NCI-H187 treated with DMSO at 0.1 percent for 48 hours (cell line): ENCODE results near the gene MTMR2.
A peak's percentile ranks its signal among the peaks of the same experiment; 100 is the strongest.
"Not testable (repeated sequence)": the region's sequence is repeated elsewhere in the genome, so short reads cannot be mapped to it uniquely, and the experiment has no call there.

ENCODE experiments used
- DNase-seq: peaks from one replicate; lab custom pipeline; 2025; lab: John Stamatoyannopoulos, UW

MTMR2 gene

GRCh38 chr11:95884802-95885201, 39.1 kb downstream of the MTMR2 start:
- DNase-seq = no peak

- DNase-seq = no peak
These were observed 39.5 kb downstream of the MTMR2 start for GRCh38 chr11:95884376-95884775.

- DNase-seq = no peak
These were observed 40.5 kb downstream of the MTMR2 start for GRCh38 chr11:95883381-95883780.

DNA sequence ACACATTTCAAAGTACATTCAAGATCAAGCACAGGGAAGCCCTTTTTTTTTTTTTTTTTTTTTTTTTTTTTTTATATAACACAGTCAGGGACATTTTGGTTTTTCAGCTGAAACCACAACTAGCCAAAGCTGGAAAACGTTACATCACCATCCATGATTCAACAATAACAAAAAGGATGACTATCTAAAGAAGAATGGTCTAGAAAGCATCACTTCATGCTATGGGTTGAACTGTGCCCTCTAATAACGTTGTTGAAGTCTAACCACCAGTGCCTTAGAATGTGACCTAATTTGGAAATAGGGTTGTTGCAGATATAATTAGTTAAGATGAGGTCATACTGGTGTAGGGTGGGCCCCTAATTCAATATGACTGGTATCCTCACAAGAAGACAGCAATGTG, 46.6 kb downstream of the MTMR2 start:
- DNase-seq = no peak

GRCh38 chr11:95870877-95871276, 53.0 kb downstream of the MTMR2 start:
- not testable (repeated sequence) for DNase-seq

GRCh38 chr11:95867105-95867504, 56.8 kb downstream of the MTMR2 start:
- no peak for DNase-seq

GRCh38 chr11:95863486-95864140, 60.3 kb downstream of the MTMR2 start:
- no peak for DNase-seq

DNA sequence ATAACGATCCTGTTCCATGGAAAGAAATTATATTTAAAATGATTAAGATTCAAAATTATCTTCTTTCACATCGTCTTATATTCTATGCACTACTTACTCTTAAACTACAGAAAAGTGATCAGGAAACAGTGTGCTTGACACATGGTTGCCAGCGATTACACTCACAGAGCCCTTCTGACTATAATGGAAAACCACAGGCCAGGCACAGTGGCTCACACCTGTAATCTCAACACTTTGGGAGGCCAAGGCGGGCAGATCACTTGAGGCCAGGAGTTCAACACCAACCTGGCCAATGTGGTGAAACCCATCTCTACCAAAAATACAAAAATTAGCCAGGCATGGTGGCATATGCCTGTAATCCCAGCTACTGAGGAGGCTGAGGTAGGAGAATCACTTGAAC, 63.9 kb downstream of the MTMR2 start:
- DNase-seq = not testable (repeated sequence)

DNA sequence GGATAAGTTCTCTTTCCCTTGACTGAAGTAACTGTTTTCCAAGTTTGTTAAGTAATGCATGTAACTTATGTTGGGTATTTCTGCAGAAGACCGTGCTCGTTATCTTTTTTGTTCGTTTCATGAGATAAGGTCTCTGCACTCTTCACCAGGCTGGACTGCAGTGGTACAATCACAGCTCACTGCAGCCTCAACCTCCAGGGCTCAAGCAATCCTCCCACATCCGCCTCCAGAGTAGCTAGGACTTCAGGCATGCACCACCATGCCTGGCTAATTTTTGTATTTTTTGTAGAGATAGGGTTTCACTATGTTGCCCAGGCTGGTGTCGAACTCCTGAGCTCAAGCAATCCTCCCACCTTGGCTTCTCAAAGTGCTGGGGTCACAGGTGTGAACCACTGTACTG, 69.5 kb downstream of the MTMR2 start:
- not testable (repeated sequence) for DNase-seq

GRCh38 chr11:95853862-95854261, 70.0 kb downstream of the MTMR2 start:
- DNase-seq = no peak

DNA sequence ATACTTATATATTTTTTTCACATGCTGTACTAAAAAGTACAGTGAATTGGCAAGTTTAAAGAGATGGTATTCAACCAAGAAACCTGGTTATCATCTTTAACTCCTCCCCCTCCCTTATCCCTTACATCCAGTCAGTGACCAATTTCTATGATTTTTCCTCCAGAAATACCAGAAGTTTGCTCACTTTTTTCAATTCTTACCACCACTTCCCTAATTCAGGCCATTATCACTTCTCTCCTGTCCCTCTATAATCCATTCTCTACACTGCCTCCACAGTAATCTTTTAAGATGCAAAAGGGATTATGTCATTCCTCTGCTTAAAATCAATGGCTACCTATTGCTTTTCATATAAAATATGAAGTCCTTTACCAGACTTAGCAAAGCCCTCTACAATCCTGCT, 70.8 kb downstream of the MTMR2 start:
- no peak for DNase-seq

GRCh38 chr11:95850137-95850536, 73.8 kb downstream of the MTMR2 start:
- DNase-seq = no peak

- no peak for DNase-seq
These were observed 74.7 kb downstream of the MTMR2 start for GRCh38 chr11:95849087-95849825.

GRCh38 chr11:95845167-95845566, 78.7 kb downstream of the MTMR2 start:
- no peak for DNase-seq

- peak; percentile 4 for DNase-seq
These were observed 88.0 kb downstream of the MTMR2 start for GRCh38 chr11:95835768-95836488.

DNA sequence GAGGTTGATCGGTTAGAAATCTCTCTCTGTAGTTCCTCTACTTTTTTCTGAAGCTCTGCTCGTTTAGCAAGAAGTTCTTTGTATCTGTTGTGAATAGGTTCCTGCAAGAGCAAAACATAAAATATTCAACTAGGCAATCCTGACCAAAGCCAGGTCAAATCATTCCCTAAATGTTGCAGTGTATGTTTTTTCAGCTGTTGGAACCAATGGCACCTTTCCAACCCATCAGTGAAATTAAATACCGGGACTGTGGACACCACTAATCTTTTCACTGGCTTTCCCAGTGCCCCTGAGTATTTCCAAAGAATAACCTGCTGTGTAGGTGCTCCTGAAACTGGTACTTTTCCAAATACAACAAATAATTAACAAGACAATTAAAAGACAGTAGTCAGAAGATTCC, 88.6 kb downstream of the MTMR2 start:
- DNase-seq = no peak

DNA sequence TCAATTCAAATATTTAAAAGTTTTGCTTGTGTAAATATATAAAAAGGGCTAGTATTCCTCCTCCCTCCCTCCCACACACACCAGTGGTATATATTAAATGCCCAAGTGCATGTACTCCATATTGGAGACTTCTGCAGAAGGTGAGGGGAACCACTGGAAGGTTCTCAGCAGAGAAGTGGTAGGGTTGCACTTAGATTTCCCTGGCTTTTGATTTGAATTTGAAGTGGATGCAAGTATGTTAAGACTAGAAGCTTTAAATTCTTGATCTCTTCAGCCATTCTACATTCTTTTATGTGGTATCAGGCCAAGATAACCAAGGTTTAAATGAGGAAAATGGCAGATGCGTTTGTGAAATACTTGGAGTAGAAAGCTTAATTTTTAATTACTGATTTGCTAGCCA, 90.5 kb downstream of the MTMR2 start:
- no peak for DNase-seq

DNA sequence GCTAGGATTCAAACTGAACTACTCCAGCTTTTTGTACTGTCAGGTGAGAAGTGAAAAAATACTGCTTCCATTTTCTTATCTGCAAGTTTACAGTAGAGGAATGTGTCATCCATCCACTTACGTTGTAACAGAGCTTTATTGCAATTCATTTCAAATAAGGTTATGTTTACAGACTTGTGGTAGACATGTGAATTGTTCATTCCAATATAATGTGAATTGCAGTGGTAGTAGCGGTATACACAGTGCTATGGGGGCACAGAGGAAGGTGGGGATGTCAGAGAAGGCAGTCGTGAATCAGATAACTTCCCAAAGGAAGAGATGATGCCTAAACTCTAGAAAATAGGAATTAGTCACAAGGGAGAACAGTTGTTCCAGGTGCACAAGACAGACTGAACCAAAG, 91.1 kb downstream of the MTMR2 start:
- no peak for DNase-seq

GRCh38 chr11:95831198-95831883, 92.6 kb downstream of the MTMR2 start:
- no peak for DNase-seq

DNA sequence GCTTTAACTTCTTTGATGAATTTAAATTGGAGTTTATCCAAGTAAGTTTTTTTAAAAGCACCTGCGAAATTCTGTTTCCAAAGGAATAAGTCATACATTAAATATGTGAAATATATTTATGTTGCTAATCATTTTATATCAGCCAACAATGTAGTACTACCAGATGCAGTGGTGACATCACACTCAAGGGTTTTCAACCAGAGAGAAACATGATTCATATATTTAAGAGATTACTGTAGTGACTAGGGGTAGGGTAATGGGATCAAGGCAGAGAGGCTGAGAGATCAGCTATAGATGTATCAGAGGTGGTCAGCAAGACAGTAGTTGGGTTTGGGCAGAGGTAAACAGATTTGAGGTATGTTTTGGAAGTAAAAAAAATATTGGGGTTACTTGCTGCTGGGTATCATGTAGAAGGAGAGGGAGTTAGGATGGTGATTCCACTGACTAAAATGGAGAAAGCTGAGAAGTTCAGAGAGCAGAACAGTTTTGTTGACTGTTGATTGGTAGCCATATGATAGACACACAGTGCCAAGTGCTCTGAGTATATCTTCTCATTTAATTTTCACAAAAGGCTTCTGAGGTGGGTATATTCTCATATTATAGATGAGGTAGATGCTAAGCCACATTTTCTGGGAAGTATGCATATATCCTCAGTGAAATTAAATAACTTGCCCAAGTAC, 94.2 kb downstream of the MTMR2 start:
- DNase-seq = no peak

GRCh38 chr11:95827696-95828095, 96.2 kb downstream of the MTMR2 start:
- no peak for DNase-seq

GRCh38 chr11:95821640-95822039, 102.3 kb downstream of the MTMR2 start:
- no peak for DNase-seq
